ENCODE data around the gene NRXN3.

GRCh38 chr14:79056879-79057278, 886.7 kb downstream of the NRXN3 start:
- TF ChIP-seq CHCHD3 (CRISPR knock-in tag; IDR thresholded peaks at IDR 0.05) (no peak), SP1 (IDR thresholded peaks at IDR 0.05) (no peak), SP1 (CRISPR knock-in tag; IDR thresholded peaks at IDR 0.05) (no peak), POLR2AphosphoS2 (IDR thresholded peaks at IDR 0.05; ENCODE audit: low read depth, low read length) (no peak), HIC2 (CRISPR knock-in tag; IDR thresholded peaks at IDR 0.05; ENCODE audit: low read depth) (no peak)

Data from HepG2 (cell line).